MM.1S (cell line): ENCODE data around the gene CTCF.

Experiments used
- EZH2 ChIP-seq: fragments of 300-600 bp; sonication (generic); optimal IDR thresholded peaks from 2 replicates; pipeline ENCODE3; 2017; ENCODE audit warnings: low read depth, mild to moderate bottlenecking, antibody characterized with exemption, low read length, mixed read lengths
- TF ChIP-seq, protein P1 (sequence below): fragments of 300-600 bp; sonication (generic); IDR thresholded peaks from 2 replicates; pipeline ENCODE4 v1.5.1; 2016; ENCODE audit warnings: antibody characterized with exemption, low read length, mixed read lengths

GRCh38 chr16:67565470-67566100 is 3.3 kb downstream of the CTCF start:
- no peak for TF ChIP-seq EZH2
- TF ChIP-seq, protein P1, sequence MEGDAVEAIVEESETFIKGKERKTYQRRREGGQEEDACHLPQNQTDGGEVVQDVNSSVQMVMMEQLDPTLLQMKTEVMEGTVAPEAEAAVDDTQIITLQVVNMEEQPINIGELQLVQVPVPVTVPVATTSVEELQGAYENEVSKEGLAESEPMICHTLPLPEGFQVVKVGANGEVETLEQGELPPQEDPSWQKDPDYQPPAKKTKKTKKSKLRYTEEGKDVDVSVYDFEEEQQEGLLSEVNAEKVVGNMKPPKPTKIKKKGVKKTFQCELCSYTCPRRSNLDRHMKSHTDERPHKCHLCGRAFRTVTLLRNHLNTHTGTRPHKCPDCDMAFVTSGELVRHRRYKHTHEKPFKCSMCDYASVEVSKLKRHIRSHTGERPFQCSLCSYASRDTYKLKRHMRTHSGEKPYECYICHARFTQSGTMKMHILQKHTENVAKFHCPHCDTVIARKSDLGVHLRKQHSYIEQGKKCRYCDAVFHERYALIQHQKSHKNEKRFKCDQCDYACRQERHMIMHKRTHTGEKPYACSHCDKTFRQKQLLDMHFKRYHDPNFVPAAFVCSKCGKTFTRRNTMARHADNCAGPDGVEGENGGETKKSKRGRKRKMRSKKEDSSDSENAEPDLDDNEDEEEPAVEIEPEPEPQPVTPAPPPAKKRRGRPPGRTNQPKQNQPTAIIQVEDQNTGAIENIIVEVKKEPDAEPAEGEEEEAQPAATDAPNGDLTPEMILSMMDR, result no peak
